ENCODE data around the gene CTSA. TPM values are rescaled to one million over a fixed set of nuclear protein-coding genes. Genes with fewer than 3 reads are reported as not detected.

Gene CTSA
- total RNA-seq, 2 donors from 2014 or later = 81.2 to 112 TPM

DNA sequence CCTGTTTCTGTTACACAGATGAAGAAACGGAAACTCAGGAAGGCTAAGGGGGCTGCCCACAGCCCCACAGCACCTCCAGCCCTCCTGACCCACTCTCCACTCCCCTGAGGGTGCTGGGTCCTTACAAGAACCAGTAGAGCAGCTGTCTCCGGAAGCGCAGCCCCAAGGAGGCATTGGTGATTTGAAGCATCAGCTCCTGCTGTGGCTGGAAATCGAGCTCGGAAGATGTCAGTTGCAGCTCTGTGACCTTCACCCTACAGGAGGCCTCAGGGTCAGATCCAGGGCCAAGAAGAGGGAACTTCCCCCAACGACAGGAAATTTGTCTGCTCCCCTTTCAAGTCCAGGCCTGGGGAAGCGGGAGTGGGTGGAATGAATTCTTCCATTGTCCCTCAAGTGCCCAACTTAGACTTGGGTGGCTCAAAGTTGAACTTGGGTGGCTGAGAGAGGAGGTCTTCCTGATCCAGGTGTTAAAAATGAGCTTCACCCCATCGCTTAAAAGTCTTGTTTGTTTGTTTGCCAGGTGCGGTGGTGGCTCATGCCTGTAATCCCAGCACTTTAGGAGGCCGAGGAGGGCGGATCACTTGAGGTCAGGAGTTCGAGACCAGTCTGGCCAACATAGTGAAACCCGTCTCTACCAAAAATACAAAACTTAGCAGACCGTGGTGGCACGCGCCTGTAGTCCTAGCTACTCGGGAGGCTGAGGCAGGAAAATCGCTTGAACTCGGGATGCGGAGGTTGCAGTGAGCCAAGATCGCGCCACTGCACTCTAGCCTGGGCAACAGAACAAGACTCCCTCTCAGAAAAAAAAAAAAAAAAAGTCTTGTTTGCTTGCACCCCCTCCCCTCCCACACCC, 18.9 kb downstream of the CTSA start:
- intact Hi-C loops (cut with DNase I) = no loop called here
- DNase-seq (ENCODE audit: low spot score) = no peak

DNA sequence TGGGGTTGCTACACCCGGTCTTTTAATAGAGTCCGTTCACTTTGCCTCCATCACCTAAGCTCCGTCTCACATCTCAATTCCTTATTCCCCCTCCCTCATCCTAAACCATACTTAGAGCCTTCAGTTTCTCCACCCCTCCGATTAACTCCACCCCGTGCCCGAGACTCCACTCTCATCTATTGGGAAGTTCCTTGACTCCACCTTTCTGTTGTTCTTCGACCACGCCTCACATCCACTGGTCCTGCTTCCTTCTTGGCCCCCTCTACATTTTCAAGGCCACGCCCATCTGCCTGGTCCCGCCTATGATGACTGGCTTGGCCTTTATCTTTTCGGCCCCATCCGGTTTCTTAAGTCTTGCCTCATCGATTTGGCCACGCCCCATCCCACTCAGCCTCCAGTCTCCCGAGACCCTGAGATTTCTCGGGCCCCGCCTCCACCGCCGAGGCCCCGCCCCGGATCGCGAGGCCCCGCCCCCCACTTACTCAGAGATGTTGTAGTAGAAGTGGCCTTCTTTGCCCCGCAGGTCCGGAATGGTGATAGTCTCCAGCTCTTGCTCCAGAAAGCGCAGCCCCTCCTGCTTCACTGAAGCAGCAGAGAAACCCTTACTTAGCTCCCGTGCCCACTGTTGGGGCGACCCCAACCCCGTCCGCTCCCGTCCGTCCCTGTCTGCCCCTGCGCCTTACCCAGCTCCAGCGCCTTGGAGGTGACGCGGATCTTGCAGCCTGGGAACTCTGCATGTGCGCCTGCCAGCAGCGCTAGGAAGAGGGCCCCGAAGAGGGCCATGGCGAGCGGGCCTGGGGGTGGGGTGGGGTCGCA, 19.7 kb downstream of the CTSA start:
- DNase-seq (ENCODE audit: low spot score) = peak; percentile 99
- intact Hi-C loops (cut with DNase I) = no loop called here

DNA sequence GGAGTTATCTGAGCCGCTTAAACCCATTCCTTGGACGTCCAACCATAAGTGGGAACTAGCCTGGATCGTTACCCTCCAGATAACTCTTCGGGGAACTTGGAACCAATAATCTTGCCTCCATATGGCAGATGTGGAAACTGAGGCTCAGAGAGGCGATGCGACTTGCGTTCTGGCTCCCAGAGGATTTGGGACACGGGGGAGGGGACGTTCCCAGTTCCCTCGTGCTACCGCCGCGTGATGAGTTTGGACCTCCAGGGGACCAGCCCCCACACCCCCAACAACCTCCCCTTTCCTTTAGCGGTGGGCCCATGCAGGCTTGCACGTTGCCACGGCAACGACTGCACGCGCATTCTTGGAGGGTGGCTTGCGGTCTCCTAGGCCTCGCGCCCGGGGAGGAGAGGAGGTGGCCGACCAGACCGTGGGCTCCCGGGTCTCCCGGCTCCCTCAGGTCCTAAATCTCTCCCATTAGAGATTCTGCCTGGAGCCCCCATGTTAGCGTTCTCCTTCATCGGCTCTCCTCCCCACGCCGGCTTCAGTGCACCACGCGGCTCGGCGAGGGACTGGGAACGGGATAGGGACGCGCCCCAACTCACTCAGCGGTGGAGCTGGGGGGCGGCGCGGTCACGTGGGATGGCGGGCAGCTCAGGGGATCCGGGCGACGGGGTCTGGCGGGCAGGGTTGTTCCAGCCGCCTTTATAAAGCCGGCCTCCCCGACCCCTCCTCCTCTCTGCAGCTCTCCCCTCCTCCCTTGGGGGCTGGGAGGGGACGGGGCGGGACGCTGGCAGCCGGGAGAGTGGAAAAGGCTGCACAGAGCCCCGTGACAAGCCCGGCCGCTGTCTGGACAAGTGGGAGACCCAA, 20.6 kb downstream of the CTSA start, which contains the start of gene PLTP:
Gene PLTP (minus strand): TSS at position 670 of the 858 bp plus-strand sequence. CDS start 703 bp downstream, outside the sequence.
- intact Hi-C loops (cut with DNase I) = no loop called here
- peak; percentile 95 for DNase-seq (ENCODE audit: low spot score)

DNA sequence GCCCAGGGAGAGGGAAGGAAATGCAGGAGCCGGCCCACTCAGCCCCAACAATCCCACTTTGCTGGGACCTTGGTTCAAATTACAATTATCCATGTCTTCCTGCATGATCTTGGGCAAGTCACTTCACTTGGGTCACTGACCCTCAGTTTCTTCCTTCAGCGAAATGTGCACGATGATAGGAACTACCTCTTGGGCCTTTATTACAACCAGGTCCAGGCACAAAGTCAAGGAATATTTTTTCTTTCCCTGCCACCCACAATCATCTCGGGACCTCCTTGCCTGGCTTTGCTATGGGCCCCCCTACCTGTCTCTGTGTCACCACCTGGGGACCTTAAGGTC, 21.2 kb downstream of the CTSA start:
- no peak for DNase-seq (ENCODE audit: low spot score)
- intact Hi-C loops (cut with DNase I) = no loop called here

DNA sequence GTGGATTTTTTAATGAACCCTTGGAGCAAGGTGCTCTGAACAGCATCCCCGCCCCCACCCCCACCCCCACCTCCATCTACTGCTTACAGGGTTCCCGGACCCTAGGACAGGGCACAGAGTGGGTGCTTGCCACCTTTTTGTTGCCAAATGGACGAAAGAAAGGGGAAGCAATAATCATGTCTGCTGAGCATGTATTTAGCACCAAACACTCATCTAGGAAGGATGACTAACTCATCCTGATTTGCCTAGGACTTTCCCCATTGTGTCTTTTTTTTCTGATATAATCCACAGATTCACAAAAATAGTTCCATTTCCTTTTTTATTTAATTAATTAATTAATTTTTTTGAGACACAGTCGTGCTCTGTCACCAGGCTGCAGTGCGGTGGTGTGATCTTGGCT, 22.0 kb downstream of the CTSA start:
- no peak for DNase-seq (ENCODE audit: low spot score)
- intact Hi-C loops (cut with DNase I) = no loop called here

DNA sequence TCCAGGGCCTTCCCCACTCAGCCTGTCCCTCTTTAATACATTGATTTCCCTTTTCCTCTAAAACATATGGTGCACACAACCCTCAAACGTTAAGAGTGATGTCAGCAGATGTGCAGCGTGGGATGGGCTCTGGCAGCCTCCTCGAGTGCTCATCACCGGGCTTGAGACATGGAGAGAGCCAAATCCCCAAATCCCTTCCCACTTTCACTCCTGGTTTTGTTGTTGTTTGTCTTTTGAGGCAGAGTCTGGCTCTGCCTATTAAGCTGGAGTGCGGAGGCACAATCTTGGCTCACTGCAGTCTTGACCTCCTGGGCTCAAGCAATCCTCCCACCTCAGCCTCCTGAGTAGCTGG, 26.6 kb downstream of the CTSA start:
- DNase-seq (ENCODE audit: low spot score) = no peak
- intact Hi-C loops (cut with DNase I) = no loop called here

DNA sequence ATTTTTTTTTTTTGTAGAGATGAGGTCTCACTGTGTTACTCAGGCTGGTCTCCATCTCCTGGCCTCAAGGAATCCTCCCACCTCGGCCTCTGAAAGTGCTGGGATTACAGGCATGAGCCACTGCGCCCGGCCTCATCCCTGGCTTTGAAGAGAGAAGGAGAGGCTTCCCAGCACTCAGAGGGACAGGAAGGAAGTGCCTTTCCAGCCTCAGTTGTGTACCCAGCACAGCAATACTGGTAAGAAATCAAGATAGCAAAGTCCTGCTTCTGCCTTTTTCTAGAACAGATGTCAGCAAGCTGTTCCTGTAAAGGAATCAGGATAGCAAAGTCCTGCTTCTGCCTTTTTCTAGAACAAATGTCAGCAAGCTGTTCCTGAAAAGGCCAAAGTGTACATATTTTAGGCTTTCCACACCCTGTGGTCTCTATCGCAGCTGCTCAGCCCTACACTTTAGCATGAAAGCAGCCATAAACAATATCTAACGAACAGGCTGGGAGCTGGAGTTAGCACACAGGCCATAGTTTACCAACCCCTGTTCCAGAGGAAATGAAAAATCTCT, 27.1 kb downstream of the CTSA start:
- intact Hi-C loops (cut with DNase I) = no loop called here
- no peak for DNase-seq (ENCODE audit: low spot score)

DNA sequence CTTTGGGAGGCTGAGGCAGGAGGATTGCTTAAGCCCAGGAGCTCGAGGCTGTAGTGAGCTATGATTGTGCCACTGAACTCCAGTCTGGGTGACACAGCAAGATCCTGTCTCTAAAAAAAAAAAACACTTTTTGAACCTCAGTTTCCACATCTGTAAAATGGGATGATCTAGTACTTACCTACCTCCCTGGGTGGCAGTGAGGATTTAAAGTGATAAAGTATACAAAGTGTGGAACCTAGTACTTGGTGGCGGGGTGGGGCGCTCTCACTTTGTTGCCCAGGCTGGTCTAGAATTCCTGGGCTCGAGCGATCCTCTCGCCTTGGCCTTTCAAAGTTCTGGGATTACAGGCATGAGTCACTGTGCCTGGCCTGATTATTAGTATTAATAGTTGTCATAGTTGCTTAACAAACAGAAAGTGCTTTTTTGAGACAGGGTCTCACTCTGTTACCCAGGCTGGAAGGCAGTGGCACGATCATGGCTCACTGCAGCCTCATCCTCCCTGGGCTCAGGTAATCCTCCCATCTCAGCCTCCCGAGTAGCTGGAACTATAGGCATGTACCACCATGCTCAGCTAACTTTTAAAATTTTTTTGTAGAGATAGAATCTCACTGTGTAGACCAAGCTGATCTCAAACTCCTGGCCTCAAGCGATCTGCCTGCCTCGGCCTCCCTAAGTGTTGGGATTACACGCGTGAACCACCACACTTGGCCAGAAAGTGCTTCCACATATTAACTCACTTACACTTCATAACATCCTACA, 27.8 kb downstream of the CTSA start:
- no peak for DNase-seq (ENCODE audit: low spot score)
- intact Hi-C loops (cut with DNase I) = no loop called here

DNA sequence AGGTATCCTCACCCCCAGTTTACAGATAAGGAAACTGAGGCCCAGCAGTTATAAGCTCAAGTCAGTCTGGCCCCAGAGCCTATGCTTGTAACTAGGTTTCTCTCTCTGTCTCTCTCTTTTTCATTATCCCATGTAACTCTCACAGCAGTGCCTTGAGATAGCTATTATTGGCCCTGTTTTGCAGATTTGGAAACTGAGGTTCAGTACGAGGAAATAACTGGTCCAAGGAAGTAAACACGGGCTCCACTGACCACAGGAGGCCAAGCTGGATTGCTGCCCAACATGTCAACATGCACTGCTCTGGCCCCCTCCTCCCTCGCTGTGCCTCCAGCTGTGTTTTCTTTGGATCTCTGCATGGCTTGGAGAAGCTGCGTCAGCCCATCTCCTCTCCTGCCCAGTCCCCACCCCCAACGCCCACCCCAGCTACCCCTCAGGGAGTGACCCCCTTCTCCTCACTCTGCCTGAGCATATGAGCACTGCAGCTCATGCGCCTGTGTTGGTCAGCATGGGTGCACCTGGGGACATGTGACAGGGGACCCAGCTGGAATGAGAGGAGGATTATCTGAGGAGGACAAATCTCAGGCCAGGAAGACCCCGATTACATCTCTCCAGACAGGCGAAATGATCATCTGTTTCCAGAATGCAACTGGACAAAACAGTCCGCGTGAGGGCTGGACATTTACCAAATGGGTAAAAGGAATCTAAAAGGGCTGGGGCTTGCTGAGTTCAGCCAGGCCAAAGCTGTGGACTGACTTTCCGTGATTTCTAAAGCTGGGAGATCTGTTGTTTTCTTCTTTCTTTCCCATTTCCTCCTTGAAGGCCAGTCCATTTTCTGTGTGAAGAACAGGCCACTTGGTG, 28.6 kb downstream of the CTSA start:
- intact Hi-C loops (cut with DNase I) = no loop called here
- no peak for DNase-seq (ENCODE audit: low spot score)

DNA sequence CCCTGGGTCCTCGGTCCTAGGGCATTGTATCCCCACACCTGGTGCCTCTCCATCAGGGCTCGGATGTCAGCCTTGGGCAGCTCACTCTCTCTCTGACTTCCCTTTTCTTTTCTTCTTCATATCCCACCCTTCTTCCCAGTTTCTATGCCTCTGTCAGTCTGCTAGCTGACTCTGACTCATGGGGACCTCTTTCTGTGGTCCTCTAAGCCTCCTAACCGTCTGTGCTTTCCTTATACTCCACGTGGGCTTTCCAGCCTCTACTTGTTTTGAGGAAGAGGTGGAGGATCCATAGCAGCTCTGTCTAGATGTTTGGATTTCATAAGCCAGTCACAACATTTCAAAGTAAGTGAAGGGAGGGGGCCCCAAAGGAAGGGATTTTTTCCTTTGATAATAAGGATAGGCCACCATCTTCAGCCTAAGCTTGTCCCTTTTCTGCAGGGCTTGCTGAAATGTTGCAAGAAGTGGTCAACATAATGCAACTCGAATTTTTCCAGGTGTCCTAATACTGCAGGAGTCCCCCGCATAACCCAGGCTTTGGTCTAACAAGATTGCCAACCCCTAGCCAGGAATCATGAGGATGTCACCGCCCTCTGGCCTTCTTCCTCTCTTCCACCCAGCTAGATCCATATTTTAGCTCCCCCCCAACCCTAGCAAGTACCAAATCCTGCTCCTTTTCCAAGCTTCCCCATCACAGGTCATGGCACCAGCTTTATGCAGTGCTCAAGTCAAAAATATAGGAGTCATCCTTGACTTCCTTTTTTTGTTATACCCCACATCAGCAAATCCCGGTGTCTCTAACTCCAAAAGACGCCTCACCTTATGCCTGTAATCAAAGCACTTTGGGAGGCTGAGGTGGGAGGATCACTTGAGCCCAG, 29.6 kb downstream of the CTSA start:
- no peak for DNase-seq (ENCODE audit: low spot score)
- intact Hi-C loops (cut with DNase I) = no loop called here

DNA sequence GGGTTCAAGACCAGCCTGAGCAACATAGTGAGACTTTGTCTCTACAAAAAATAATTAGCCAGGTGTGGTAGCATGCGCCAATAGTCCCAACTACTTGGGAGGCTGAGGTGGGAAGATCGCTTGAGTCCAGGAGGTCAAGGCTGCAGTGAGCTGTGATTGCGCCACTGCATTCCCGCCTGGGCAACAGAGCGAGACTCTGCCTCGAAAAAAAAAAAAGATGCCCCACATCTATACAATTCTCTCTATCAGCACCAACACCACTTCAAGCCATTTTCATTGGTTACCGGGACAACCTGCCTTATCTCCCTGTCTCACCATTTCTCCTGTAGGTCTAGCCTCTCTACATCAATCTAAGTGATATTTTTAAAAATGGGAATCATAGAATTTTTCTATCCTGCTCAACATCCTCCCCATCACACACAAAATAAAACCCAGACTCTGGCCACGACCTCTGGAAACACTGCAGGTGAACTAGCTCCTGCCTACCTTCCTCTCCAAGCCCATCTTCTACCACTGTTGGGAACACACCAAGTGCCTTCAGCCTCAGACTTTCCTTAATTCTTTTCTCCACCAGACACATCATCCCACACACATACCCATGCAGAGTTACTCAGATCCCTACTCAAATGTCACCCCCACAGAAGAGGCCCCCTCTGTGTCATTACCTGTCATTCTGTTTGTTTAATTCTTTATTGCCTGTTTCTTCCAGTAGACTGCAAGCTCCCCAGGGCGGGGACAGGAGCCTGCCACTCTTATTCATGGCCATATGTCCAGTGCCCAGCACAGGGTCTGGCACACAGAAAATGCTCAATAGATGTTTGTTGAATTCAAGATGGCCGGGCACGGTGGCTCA, 30.4 kb downstream of the CTSA start:
- no peak for DNase-seq (ENCODE audit: low spot score)
- intact Hi-C loops (cut with DNase I) = no loop called here

DNA sequence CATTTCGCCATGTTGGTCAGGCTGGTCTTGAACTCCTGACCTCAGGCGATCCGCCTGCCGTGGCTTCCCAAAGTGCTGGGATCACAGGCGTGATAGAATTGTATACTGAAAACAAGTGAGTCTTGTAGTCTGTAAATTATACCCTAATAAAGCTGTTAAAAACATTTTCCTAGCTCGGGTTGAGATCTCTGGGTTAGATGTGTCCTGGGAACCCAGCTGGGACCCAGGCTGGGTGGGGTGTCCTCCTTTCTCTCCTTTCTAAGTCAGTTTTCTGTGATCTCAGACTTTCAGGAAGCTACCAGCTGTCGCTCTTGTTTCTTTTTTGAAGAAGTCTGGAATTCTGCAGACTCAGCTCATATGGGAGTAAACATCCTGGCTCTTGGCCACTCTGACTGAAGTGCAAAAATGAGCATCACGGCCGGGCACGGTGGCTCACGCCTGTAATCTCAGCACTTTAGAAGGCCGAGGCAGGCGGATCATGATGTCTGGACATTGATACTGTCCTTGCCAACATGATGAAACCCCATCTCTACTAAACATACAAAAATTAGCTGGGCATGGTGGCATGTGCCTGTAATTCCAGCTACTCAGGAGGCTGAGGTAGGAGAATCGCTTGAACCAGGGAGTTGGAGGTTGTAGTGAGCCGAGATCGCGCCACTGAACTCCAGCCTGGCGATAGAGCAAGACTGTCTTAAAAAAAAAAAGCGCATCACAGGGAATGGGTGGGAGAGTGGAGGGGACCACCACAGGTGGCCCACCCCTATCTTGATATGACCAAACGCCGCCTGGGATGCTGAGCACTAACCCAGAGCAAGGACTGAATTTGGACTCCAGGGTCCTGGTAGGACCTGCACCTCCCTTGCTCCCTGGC, 33.5 kb downstream of the CTSA start:
- intact Hi-C loops (cut with DNase I) = no loop called here
- peak; percentile 90 for DNase-seq (ENCODE audit: low spot score)

DNA sequence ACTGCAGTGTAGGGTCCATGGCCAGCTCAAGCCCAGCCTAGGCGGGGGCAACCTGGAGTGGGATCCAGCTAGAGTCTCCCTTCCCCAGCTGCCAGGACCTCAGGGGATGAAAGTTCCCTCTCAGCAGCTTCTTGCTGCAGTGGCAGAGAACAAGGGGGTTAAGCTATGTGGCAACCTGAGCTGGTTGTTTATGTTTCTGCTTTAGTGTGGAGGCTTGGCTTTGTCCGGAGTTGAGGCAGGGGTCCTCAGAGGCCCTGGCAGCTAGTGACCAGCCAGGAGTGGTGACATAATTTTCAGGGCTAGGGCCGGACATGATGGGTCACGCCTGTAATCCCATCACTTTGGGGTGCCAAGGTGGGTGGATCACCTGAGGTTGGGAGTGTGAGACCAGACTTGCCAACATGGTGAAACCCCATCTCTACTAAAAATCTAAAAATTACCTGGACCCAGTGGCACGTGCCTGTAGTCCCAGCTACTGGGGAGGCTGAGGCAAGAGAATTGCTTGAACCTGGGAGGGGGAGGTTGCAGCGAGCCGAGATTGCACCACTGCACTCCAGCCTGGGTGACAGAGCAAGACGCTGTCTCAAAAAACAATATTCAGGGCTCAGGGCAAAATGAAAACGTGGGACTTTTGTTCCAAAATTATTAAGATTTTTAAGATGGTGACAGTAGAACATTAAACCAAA, 34.8 kb downstream of the CTSA start:
- DNase-seq (ENCODE audit: low spot score) = no peak
- intact Hi-C loops (cut with DNase I) = no loop called here

DNA sequence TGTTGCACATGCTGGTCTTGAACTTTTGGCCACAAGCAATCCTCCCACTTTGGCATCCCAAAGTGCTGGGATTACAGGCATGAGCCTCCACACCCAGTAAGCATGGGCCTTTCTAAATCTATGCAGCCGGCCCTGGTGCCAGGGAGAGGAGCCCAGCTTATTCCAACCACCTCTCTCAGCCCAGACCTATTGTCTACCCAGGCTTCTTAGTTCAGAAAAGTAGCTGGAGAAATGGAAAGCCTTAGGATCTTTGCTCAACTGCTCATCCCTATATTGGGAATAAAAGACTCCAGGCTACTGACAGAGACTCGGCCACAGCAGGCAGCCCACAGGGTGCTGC, 35.6 kb downstream of the CTSA start:
- intact Hi-C loops (cut with DNase I) = no loop called here
- DNase-seq (ENCODE audit: low spot score) = no peak

Data from posterior vena cava (tissue), 2 donors.